ENCODE results near the gene IPO5.

DNA sequence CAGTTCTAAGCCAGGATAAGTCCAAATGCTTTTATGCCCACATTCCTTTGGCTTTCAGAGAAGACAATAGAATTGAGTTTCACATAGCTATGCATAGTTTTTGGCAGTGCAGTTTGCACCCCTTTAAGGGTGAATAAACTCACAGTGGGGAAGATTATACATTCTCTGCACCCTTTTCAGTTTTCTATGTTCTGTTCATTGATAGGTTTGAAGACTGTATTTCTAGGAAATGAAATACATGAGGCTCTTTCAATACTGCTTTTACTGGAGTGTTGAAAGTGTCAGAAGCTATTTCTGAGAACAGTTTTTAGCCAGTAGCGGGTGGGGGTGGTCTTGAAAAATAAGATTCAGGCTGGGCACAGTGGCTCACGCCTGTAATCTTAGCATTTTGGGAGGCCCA, 46.2 kb downstream of the IPO5 start:
- TF ChIP-seq CHD1 (IDR thresholded peaks at IDR 0.05; ENCODE audit: low read depth, low read length) = no peak
- TF ChIP-seq, protein P1, sequence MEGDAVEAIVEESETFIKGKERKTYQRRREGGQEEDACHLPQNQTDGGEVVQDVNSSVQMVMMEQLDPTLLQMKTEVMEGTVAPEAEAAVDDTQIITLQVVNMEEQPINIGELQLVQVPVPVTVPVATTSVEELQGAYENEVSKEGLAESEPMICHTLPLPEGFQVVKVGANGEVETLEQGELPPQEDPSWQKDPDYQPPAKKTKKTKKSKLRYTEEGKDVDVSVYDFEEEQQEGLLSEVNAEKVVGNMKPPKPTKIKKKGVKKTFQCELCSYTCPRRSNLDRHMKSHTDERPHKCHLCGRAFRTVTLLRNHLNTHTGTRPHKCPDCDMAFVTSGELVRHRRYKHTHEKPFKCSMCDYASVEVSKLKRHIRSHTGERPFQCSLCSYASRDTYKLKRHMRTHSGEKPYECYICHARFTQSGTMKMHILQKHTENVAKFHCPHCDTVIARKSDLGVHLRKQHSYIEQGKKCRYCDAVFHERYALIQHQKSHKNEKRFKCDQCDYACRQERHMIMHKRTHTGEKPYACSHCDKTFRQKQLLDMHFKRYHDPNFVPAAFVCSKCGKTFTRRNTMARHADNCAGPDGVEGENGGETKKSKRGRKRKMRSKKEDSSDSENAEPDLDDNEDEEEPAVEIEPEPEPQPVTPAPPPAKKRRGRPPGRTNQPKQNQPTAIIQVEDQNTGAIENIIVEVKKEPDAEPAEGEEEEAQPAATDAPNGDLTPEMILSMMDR (IDR thresholded peaks at IDR 0.05; ENCODE audit: control extremely low read depth in 1 of 3, insufficient read depth in 1 of 3, low read depth in 1 of 3, low read length in 3 of 3) = no peak
- TF ChIP-seq, protein P2, sequence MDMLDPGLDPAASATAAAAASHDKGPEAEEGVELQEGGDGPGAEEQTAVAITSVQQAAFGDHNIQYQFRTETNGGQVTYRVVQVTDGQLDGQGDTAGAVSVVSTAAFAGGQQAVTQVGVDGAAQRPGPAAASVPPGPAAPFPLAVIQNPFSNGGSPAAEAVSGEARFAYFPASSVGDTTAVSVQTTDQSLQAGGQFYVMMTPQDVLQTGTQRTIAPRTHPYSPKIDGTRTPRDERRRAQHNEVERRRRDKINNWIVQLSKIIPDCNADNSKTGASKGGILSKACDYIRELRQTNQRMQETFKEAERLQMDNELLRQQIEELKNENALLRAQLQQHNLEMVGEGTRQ (IDR thresholded peaks at IDR 0.05; ENCODE audit: low read length) = no peak
- no peak for TF ChIP-seq SIN3A (conservative IDR thresholded peaks at IDR 0.05 in 1 of 2, IDR thresholded peaks at IDR 0.05 in 1 of 2; ENCODE audit: low read depth in 1 of 2, low read length in 2 of 2)
- no peak for TF ChIP-seq JUND (IDR thresholded peaks at IDR 0.05; ENCODE audit: low read length)
- TF ChIP-seq CHD2 (IDR thresholded peaks at IDR 0.05; ENCODE audit: low read length) = no peak
- TF ChIP-seq EP300 (IDR thresholded peaks at IDR 0.05; ENCODE audit: borderline replicate concordance in 1 of 2, low read depth in 2 of 2, low read length in 2 of 2) = no peak
- no peak for TF ChIP-seq POLR2A (IDR thresholded peaks at IDR 0.05; ENCODE audit: control extremely low read depth in 1 of 2, low read depth in 2 of 2, low read length in 2 of 2)
- TF ChIP-seq RXRA (IDR thresholded peaks at IDR 0.05; ENCODE audit: insufficient read depth, low read depth, low read length) = no peak
- no peak for TF ChIP-seq EZH2 (IDR thresholded peaks at IDR 0.05; ENCODE audit: low read depth, low read length, severe bottlenecking)
- TF ChIP-seq, protein P3, sequence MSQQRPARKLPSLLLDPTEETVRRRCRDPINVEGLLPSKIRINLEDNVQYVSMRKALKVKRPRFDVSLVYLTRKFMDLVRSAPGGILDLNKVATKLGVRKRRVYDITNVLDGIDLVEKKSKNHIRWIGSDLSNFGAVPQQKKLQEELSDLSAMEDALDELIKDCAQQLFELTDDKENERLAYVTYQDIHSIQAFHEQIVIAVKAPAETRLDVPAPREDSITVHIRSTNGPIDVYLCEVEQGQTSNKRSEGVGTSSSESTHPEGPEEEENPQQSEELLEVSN (IDR thresholded peaks at IDR 0.05) = no peak
- TF ChIP-seq FOSL1 (IDR thresholded peaks at IDR 0.05; ENCODE audit: insufficient read depth, low read depth, low read length) = no peak
- no peak for TF ChIP-seq TBP (IDR thresholded peaks at IDR 0.05; ENCODE audit: low read depth, low read length)
- no peak for TF ChIP-seq TEAD4 (IDR thresholded peaks at IDR 0.05; ENCODE audit: low read depth, low read length)
